GM23338 (cell line): Measurements from ENCODE around the gene LTB4R. TPM values are rescaled to one million over a fixed set of nuclear protein-coding genes. Genes with fewer than 3 reads are reported as not detected.

Experiments
- ATAC-seq: fragments of 200-7000 bp; cut with Tn5 transposase; 3 replicates; pipeline ENCODE4 v1.9.1; 2020
- DNase-seq: peaks from one replicate; pipeline ENCODE4 v3.0.0-alpha.2; 2015; ENCODE audit warnings: low spot score
- H2AFZ ChIP-seq: fragments of 200-600 bp; sonication (generic); 2 replicates; pipeline ENCODE4 v1.8.0; 2016; ENCODE audit warnings: antibody characterized with exemption, mild to moderate bottlenecking, moderate library complexity
- H3F3A ChIP-seq: fragments of 200-600 bp; sonication (generic); replicated peaks from 2 replicates; pipeline ENCODE4 v1.8.0; 2017; ENCODE audit warnings: antibody characterized with exemption, mixed run types, low read depth
- H3K27ac ChIP-seq: fragments of 200-600 bp; sonication (generic); 2 replicates; pipeline ENCODE4 v1.6.1; 2016; ENCODE audit warnings: low read depth
- H3K27me3 ChIP-seq: fragments of 200-600 bp; sonication (generic); 2 replicates; pipeline ENCODE4 v1.8.0; 2016; ENCODE audit warnings: mild to moderate bottlenecking, mixed run types, moderate library complexity; ENCODE audit not compliant: insufficient read depth
- H3K36me3 ChIP-seq: fragments of 200-600 bp; sonication (generic); 2 replicates; pipeline ENCODE4 v1.8.0; 2016; ENCODE audit warnings: mild to moderate bottlenecking; ENCODE audit not compliant: insufficient read depth
- H3K4me1 ChIP-seq: fragments of 200-600 bp; sonication (generic); 2 replicates; pipeline ENCODE4 v1.8.0; 2016; ENCODE audit warnings: mild to moderate bottlenecking, moderate library complexity; ENCODE audit not compliant: insufficient read depth
- H3K4me2 ChIP-seq: fragments of 200-600 bp; sonication (generic); 2 replicates; pipeline ENCODE4 v1.7.1; 2017; ENCODE audit warnings: mixed run types
- H3K4me3 ChIP-seq: fragments of 200-600 bp; sonication (generic); 2 replicates; pipeline ENCODE4 v1.6.1; 2016; ENCODE audit warnings: mixed run types
- H3K79me2 ChIP-seq: fragments of 200-600 bp; sonication (generic); replicated peaks from 2 replicates; pipeline ENCODE4 v1.8.0; 2017; ENCODE audit warnings: mild to moderate bottlenecking; ENCODE audit not compliant: insufficient read depth
- H3K9me2 ChIP-seq: fragments of 200-600 bp; sonication (generic); 2 replicates; pipeline ENCODE4 v1.8.0; 2017; ENCODE audit not compliant: insufficient read depth
- H4K20me1 ChIP-seq: fragments of 200-600 bp; sonication (generic); replicated peaks from 2 replicates; pipeline ENCODE4 v1.8.0; 2017; ENCODE audit warnings: mild to moderate bottlenecking; ENCODE audit not compliant: insufficient read depth
- H3K27ac Mint-ChIP-seq: 2 replicates; pipeline ENCODE4 v1.8.0; 2020; ENCODE audit warnings: inconsistent platforms, mild to moderate bottlenecking, moderate library complexity, mixed read lengths
- H3K27me3 Mint-ChIP-seq: 3 replicates; pipeline ENCODE4 v1.8.0; 2022; ENCODE audit warnings: low read depth, mild to moderate bottlenecking, moderate library complexity, mixed read lengths, inconsistent platforms; ENCODE audit not compliant: insufficient read depth, poor library complexity
- H3K36me3 Mint-ChIP-seq: 3 replicates; pipeline ENCODE4 v1.8.0; 2021; ENCODE audit warnings: low read depth, mild to moderate bottlenecking, inconsistent platforms, moderate library complexity, mixed read lengths
- H3K4me1 Mint-ChIP-seq: 3 replicates; pipeline ENCODE4 v1.8.0; 2020; ENCODE audit warnings: mild to moderate bottlenecking, inconsistent platforms, mixed read lengths
- H3K4me3 Mint-ChIP-seq: 3 replicates; pipeline ENCODE4 v1.8.0; 2021; ENCODE audit warnings: moderate library complexity, mild to moderate bottlenecking, inconsistent platforms, mixed read lengths
- H3K9me3 Mint-ChIP-seq: 3 replicates; pipeline ENCODE4 v1.8.0; 2020; ENCODE audit warnings: moderate library complexity, mild to moderate bottlenecking, inconsistent platforms, mixed read lengths
- CREB1 ChIP-seq: fragments of 250-450 bp; sonication (Bioruptor Pico); IDR thresholded peaks from 2 replicates; pipeline ENCODE4 v1.5.0; 2020; ENCODE audit warnings: low read depth, mild to moderate bottlenecking, moderate library complexity
- CTCF ChIP-seq, 2 experiments: fragments of 200-600 bp in 1 of 2; sonication (generic) in 1 of 2; conservative IDR thresholded peaks; 2 replicates each; pipeline versions ENCODE4 v1.5.1 to v1.6.1; 2016 to 2017; ENCODE audit warnings: antibody characterized with exemption in 2 of 2, low read depth in 2 of 2, mild to moderate bottlenecking in 2 of 2, moderate library complexity in 1 of 2
- EZH2 ChIP-seq: fragments of 200-600 bp; sonication (generic); IDR thresholded peaks from one replicate; pipeline ENCODE4 v1.8.0; 2017; ENCODE audit warnings: antibody characterized with exemption, mild to moderate bottlenecking, low read depth; ENCODE audit not compliant: unreplicated experiment
- EZH2phosphoT487 ChIP-seq: fragments of 200-600 bp; sonication (generic); IDR thresholded peaks from one replicate; pipeline ENCODE4 v1.8.1; 2018; ENCODE audit warnings: antibody characterized with exemption; ENCODE audit not compliant: unreplicated experiment
- JUNB ChIP-seq: IDR thresholded peaks from one replicate; pipeline ENCODE4 v1.6.1; 2016; ENCODE audit warnings: antibody characterized with exemption; ENCODE audit not compliant: unreplicated experiment
- NANOG ChIP-seq: IDR thresholded peaks from 2 replicates; pipeline ENCODE4 v1.6.1; 2016; ENCODE audit warnings: antibody characterized with exemption, borderline replicate concordance
- POLR2AphosphoS5 ChIP-seq: IDR thresholded peaks from 2 replicates; pipeline ENCODE4 v1.6.1; 2016; ENCODE audit warnings: antibody characterized with exemption, low read depth
- STAT1 ChIP-seq: IDR thresholded peaks from one replicate; pipeline ENCODE4 v1.6.1; 2016; ENCODE audit warnings: antibody characterized with exemption; ENCODE audit not compliant: unreplicated experiment
- ZNF114 ChIP-seq: fragments of 250-450 bp; sonication (Bioruptor Pico); IDR thresholded peaks from 2 replicates; pipeline ENCODE4 v1.5.0; 2020; ENCODE audit warnings: mild to moderate bottlenecking, moderate library complexity
- ZNF331 ChIP-seq: fragments of 250-450 bp; sonication (Bioruptor Pico); IDR thresholded peaks from 2 replicates; pipeline ENCODE4 v1.5.0; 2020; ENCODE audit warnings: low read depth, mild to moderate bottlenecking, moderate library complexity
- polyA plus RNA-seq: library from polyadenylated mRNA; unstranded; fragments of >200 nt; fragmentation: Nextera tagmentation; extraction: Ambion mirVana; gene quantifications from 2 replicates; pipeline ENCODE4 v1.2.1, GENCODE V29; 2016
- total RNA-seq: library from RNA; depleted of rRNA; stranded (reverse); fragments of >200 nt; shearing (Covaris generic); gene quantifications from 2 replicates; pipeline ENCODE4 v1.2.3, GENCODE V29; 2014
- TF ChIP-seq, protein P1 (sequence below): fragments of 250-450 bp; sonication (Bioruptor Pico); IDR thresholded peaks from 2 replicates; pipeline ENCODE4 v1.5.0; 2020; ENCODE audit warnings: mild to moderate bottlenecking, moderate library complexity

The LTB4R gene
- total and polyA plus RNA-seq, 2 experiments from 2014 or later = 2.1 to 4.7 TPM

DNA sequence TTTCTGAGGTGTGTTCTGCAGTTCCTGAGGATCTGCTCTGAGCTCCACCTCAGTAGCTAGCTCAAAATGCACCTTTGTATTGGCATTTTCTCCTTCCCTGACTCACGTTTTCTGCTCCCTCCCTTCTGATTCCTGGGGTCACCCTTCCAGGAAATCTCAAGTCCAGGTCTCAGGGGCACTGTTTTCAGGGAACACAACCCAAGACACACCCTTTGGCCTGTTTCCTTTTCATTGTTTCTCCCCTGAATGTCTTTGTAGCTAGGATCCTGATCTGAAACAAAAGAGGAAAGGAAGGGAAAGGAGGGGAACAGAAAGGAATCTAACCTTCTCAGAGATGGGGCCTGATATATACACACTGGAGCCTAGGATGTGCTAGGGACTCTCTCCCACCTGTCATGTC is 35.8 kb downstream of the LTB4R start:
- no peak overlapping the region for H3K4me3 Mint-ChIP-seq
- Histone ChIP-seq H2AFZ (no peak overlapping the region; the same call in 1 of the 2 replicates), H3K9me2 (no peaks in the 10 kb centered on the region), H3K4me1 (no peaks in the 10 kb centered on the region), H3K27ac (no peak overlapping the region), H4K20me1 (no peaks in the 10 kb centered on the region), H3K79me2 (no peaks in the 10 kb centered on the region), H3K4me2 (no peak overlapping the region), H3K4me3 (no peak overlapping the region), H3F3A (no peaks in the 10 kb centered on the region), H3K27me3 (peaks cover 89% of the 10 kb centered on the region), H3K36me3 (no peaks in the 10 kb centered on the region)
- ATAC-seq (no peak), DNase-seq (no peak)
- no peaks in the 10 kb centered on the region for H3K4me1 Mint-ChIP-seq
- no peak overlapping the region for H3K27ac Mint-ChIP-seq
- no peaks in the 10 kb centered on the region for H3K36me3 Mint-ChIP-seq
- TF ChIP-seq CREB1 (CRISPR knock-in tag) (no peak), ZNF114 (CRISPR knock-in tag) (no peak), EZH2phosphoT487 (no peak), ZNF331 (no peak), STAT1 (no peak), JUNB (no peak), NANOG (no peak)
- TF ChIP-seq, protein P1, sequence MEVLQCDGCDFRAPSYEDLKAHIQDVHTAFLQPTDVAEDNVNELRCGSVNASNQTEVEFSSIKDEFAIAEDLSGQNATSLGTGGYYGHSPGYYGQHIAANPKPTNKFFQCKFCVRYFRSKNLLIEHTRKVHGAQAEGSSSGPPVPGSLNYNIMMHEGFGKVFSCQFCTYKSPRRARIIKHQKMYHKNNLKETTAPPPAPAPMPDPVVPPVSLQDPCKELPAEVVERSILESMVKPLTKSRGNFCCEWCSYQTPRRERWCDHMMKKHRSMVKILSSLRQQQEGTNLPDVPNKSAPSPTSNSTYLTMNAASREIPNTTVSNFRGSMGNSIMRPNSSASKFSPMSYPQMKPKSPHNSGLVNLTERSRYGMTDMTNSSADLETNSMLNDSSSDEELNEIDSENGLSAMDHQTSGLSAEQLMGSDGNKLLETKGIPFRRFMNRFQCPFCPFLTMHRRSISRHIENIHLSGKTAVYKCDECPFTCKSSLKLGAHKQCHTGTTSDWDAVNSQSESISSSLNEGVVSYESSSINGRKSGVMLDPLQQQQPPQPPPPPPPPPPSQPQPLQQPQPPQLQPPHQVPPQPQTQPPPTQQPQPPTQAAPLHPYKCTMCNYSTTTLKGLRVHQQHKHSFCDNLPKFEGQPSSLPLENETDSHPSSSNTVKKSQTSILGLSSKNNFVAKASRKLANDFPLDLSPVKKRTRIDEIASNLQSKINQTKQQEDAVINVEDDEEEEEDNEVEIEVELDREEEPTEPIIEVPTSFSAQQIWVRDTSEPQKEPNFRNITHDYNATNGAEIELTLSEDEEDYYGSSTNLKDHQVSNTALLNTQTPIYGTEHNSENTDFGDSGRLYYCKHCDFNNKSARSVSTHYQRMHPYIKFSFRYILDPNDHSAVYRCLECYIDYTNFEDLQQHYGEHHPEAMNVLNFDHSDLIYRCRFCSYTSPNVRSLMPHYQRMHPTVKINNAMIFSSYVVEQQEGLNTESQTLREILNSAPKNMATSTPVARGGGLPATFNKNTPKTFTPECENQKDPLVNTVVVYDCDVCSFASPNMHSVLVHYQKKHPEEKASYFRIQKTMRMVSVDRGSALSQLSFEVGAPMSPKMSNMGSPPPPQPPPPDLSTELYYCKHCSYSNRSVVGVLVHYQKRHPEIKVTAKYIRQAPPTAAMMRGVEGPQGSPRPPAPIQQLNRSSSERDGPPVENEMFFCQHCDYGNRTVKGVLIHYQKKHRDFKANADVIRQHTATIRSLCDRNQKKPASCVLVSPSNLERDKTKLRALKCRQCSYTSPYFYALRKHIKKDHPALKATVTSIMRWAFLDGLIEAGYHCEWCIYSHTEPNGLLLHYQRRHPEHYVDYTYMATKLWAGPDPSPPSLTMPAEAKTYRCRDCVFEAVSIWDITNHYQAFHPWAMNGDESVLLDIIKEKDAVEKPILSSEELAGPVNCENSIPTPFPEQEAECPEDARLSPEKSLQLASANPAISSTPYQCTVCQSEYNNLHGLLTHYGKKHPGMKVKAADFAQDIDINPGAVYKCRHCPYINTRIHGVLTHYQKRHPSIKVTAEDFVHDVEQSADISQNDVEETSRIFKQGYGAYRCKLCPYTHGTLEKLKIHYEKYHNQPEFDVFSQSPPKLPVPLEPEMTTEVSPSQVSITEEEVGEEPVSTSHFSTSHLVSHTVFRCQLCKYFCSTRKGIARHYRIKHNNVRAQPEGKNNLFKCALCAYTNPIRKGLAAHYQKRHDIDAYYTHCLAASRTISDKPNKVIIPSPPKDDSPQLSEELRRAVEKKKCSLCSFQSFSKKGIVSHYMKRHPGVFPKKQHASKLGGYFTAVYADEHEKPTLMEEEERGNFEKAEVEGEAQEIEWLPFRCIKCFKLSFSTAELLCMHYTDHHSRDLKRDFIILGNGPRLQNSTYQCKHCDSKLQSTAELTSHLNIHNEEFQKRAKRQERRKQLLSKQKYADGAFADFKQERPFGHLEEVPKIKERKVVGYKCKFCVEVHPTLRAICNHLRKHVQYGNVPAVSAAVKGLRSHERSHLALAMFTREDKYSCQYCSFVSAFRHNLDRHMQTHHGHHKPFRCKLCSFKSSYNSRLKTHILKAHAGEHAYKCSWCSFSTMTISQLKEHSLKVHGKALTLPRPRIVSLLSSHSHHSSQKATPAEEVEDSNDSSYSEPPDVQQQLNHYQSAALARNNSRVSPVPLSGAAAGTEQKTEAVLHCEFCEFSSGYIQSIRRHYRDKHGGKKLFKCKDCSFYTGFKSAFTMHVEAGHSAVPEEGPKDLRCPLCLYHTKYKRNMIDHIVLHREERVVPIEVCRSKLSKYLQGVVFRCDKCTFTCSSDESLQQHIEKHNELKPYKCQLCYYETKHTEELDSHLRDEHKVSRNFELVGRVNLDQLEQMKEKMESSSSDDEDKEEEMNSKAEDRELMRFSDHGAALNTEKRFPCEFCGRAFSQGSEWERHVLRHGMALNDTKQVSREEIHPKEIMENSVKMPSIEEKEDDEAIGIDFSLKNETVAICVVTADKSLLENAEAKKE (CRISPR knock-in tag) = no peak
- H3K9me3 Mint-ChIP-seq = no peaks in the 10 kb centered on the region
- H3K27me3 Mint-ChIP-seq = peaks cover 20% of the 10 kb centered on the region

GRCh38 chr14:24348186-24348585 is 36.9 kb downstream of the LTB4R start:
- Histone ChIP-seq H2AFZ (no peak overlapping the region), H3K4me1 (no peaks in the 10 kb centered on the region), H3K9me2 (no peaks in the 10 kb centered on the region), H3K36me3 (no peaks in the 10 kb centered on the region), H3K4me3 (no peak overlapping the region), H4K20me1 (no peaks in the 10 kb centered on the region), H3K79me2 (no peaks in the 10 kb centered on the region), H3F3A (no peaks in the 10 kb centered on the region), H3K4me2 (no peak overlapping the region), H3K27ac (no peak overlapping the region), H3K27me3 (peaks cover 89% of the 10 kb centered on the region)
- H3K4me1 Mint-ChIP-seq = no peaks in the 10 kb centered on the region
- no peaks in the 10 kb centered on the region for H3K9me3 Mint-ChIP-seq
- H3K27ac Mint-ChIP-seq = no peak overlapping the region
- no peak overlapping the region for H3K4me3 Mint-ChIP-seq
- DNase-seq (no peak), ATAC-seq (no peak)
- peaks cover 23% of the 10 kb centered on the region for H3K27me3 Mint-ChIP-seq
- no peaks in the 10 kb centered on the region for H3K36me3 Mint-ChIP-seq
- TF ChIP-seq POLR2AphosphoS5 (no peak), NANOG (no peak), CTCF (conservative IDR thresholded peaks at IDR 0.05; ENCODE audit: low read depth in 2 of 2) (no peak), EZH2 (no peak), STAT1 (no peak), JUNB (no peak)
